ENCODE results near the gene TNPO3.

The TNPO3 gene

GRCh38 chr7:129054438-129055293 lies at the start of gene TNPO3:
Gene TNPO3 (minus strand): TSS chr7:129055111. CDS start chr7:129054770, 341 bp downstream.
- peak; percentile 91 for DNase-seq (ENCODE audit: low spot score)

DNA sequence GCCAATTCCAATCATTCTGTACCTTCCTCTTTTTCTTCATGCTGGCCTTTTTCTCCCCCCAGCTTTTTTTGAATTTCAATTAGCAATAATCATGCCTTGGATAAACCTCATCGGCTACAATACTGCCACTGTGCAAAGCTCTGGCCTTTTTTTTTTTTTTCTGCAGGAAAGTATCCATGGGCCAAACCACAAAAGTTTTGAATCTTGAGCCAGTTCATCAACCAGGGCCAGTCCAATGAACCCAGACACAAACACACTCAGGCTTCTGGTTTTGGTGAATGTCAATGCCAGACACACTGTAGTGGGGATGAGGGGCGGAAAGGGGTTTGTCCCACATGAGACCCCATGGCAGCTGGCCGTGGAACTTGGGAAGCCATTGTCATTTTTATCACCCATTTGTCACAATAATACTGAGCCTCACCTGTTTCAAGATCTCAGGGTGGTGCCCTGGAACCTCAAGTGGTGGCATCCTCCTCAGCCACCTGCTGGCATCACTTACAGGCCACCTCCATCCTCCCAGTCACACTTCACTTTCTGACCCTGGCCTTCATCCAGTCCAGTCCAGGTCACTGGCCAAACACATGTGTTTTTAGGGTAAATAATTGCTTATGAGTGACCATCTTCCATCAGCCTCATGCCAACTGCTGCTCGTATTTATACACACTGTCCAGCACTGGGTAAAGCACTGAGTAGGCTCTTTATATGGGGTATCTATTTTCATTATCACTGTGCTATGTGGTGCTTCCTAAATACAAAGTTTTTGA lies 48.8 kb upstream of the TNPO3 start:
- DNase-seq (ENCODE audit: low spot score): no peak

GRCh38 chr7:129101746-129102145 lies 46.8 kb upstream of the TNPO3 start:
- DNase-seq (ENCODE audit: low spot score): no peak

DNA sequence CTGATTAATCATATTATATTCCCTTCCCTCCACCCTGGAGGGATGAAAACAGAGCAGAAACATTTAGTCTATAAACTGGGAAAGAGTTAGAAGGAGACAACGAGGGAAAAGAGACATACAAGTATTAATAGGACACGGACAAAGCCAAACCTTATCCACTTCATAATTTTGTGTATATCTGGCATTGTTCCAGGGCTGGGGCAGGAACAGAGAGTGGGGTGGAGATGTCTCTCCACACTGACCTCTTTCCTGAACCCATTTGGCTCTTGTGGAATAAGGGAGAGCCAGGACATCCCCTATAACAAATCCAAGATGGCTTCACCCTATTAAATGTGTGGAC lies 45.9 kb upstream of the TNPO3 start:
- no peak for DNase-seq (ENCODE audit: low spot score)

DNA sequence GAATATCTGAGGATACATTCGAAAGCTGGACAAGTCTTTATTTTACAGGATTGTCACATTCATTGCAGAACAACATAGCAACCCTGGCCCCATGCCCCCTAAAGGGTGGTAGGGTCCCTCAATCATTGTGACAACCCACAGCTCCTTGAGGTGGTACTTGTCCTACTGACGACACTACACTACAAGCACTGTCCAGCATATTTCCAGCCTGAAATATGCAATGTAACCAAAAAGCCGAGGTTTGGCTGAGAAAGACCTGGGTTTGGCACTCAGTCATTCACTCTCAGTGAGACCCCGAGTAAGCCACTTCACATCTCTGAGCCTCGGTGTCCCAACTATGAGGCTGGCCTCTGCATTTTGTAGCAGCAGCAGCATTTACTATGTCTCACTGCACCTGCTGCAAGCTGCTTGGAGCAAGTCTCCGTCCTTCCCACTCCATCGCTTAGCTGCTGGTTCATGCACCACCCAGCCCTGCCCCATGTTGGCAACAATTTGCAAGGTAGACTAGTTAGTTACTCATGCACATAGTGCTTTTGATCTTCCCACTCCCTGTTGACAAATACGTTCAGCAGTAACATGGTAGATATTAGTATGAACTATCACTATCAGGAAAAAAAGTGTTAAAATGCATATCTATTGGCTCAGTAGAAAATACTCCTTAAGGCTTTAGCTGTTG lies 43.6 kb upstream of the TNPO3 start:
- DNase-seq (ENCODE audit: low spot score): no peak

DNA sequence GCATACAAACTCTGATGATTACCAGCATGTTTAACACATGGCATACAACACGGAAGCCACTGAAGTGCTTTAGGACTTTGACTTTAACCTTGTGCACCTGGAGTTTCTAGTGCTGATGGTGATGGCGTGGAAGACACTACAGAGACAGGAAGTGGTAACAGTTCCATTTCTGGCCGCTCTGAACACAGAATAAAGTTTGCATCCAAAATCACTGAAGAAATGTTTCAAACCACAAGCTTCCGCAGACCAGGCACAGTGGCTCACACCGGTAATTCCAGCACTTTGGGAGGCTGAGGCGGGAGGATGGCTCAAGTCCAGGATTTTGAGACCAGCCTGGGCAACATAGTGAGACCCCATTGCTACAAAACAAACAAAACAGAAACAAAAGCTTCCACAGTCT lies 40.3 kb upstream of the TNPO3 start:
- no peak for DNase-seq (ENCODE audit: low spot score)

DNA sequence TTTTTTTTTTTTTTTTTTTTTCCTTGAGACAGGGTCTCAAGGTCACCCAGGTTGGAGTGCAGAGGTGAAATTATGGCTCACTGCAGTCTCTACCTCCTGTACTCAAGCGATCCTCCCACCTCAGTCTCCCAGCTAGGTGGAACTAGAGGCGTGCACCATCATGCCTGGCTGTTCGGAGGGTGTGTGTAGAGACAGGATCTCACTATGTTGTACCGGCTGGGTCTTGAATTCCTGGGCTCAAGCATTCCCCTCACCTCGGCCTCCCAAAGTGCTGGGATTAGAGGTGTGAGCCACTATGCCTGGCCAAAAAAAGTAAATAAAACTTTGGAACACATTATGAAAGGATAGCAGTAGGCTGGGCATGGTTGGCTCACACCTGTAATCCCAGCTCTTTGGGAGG lies 39.6 kb upstream of the TNPO3 start:
- no peak for DNase-seq (ENCODE audit: low spot score)

DNA sequence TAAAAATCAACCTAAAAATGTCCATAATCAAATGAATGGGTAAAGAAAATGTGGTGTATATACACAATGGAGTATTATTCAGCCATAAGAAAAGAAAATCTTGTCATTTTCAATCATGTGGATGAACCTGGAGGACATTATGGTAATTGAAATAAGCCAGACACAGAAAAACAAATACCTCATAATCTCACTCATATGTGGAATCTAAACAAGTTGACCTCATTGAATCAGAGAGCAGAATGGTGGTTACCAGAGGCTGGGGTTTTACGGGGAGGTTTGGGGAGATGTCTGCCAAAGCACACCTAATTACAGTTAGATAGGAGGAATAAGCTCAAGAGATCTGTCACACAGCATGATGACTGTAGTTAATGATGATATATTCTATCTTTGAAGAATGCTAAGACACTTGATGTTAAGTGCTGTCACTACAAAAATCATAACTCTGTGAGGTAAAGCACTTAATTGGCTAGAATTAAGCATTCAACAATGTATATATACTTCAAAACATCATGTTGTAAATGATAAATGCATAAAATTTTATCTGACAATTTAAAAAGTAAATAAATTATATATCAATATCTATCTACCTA lies 39.1 kb upstream of the TNPO3 start:
- no peak for DNase-seq (ENCODE audit: low spot score)

GRCh38 chr7:129091484-129092002 lies 36.6 kb upstream of the TNPO3 start:
- DNase-seq (ENCODE audit: low spot score): peak; percentile 72

GRCh38 chr7:129090300-129090907 lies 35.5 kb upstream of the TNPO3 start:
- no peak for DNase-seq (ENCODE audit: low spot score)

DNA sequence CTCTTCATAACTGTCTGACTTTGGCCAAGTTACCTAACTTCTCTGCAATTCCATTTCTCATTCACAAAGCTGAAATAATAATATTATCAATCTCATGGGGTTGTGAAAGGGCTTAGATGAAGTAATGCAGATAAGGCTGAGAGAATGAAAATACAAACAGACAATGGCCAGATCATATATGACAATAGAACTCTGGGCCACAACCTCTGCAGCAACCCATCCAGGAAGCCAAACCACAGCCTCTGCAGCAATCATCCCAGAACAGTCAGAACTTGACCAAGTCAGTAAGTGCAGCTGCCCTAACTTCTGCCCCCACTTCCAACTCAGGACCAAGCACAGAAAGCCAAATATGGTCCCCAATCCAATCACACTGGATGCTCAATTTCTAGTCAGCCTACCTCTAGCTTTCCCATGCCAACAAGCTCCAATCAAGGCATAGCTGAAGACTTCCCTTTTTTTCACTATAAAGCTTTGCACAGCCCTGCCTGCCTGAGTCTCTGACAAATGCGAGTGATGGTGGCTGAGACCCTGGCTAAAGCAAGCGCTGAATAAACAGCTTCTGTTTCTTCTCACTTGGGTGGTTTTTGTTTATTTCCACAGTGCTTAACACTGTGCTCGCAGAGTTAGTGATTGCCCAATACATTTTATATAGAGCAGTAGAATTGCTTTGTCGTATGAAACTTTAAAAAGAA lies 34.8 kb upstream of the TNPO3 start:
- no peak for DNase-seq (ENCODE audit: low spot score)

DNA sequence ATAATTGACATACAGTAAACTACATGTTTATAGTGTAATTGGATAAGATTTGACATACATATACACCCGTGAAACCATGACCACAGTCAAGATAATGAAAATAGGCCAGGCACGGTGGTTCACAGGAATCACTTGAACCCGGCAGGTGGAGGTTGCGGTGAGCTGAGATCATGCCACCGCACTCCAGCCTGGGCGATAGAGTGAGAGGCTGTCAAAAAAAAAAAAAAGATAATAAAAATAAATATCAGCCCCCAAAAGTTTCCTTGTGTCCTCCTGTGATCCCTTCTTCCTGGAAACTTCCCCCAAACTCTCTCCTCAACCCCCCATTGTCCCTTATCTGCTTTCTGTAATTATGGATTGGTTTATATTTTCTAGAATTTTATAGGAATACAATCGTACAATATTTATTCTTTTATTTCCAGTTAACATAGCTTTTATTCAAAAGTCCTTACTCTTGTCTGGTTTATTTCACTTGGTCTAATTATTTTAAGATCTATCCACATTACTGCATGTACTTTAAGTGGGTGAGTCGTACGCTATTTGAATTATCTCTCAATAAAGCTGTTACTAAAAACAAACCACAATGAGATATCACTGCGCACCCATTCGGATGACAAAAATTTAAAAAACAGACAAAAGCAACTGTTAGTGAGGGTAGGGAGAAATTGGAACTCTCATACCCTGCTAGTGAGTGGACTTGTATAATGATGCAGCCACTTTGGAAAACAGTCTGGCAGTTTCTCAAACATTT lies 30.1 kb upstream of the TNPO3 start:
- no peak for DNase-seq (ENCODE audit: low spot score)

- DNase-seq (ENCODE audit: low spot score): no peak
Observed at GRCh38 chr7:129083525-129083924, 28.6 kb upstream of the TNPO3 start.

- DNase-seq (ENCODE audit: low spot score): no peak
Observed at GRCh38 chr7:129078455-129078854, 23.5 kb upstream of the TNPO3 start.

DNA sequence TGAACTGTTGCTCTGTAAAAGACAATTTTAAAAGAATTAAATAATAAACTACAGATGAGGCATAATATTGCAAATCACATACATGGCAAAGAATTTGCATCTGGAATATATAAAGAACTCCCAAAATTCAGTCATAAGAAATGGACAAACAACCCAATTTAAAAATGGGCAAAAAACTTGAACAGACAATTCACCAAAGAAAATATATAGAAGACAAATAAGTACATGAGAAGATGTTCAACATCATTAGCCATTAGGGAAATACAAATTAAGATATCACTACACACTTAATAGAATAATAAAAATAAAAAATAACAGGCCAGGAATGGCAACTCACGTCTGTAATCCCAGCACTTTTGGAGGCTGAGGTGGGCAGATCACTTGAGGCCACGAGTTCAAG lies 22.0 kb upstream of the TNPO3 start:
- no peak for DNase-seq (ENCODE audit: low spot score)

DNA sequence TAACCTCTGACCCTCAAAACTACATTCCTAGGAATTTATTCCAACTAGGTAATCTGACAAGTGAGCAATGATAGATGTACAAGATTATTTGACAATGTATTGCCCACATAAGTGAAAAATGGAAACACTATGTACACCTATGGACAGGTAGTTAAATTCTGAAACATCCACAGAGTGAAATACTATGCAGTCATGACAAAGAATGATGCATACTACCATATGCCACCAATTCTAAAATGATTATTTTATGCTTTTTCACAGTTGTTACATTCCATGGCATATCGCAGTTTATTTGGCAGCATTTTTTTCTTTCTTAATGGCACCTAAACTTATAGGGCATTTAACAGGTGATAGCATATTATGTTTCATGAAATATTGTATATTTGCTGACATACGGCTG lies 20.1 kb upstream of the TNPO3 start:
- DNase-seq (ENCODE audit: low spot score): no peak

- DNase-seq (ENCODE audit: low spot score): no peak
Observed at GRCh38 chr7:129074361-129074871, 19.5 kb upstream of the TNPO3 start.

GRCh38 chr7:129073738-129074137 lies 18.8 kb upstream of the TNPO3 start:
- no peak for DNase-seq (ENCODE audit: low spot score)

- no peak for DNase-seq (ENCODE audit: low spot score)
Observed at GRCh38 chr7:129073204-129073603, 18.3 kb upstream of the TNPO3 start.

- DNase-seq (ENCODE audit: low spot score): no peak
Observed at GRCh38 chr7:129072479-129073011, 17.6 kb upstream of the TNPO3 start.

Data from hematopoietic multipotent progenitor cell treated with erythropoietin and hydrocortisone succinate and interleukin-3 and kit ligand, for 15 days (in vitro differentiated cells).